Fibroblast of skin of right biceps (primary cell): ENCODE data around the gene LY6G6C.

Source experiments
- DNase-seq: peaks from one replicate; pipeline ENCODE4 v3.0.0-alpha.2; 2013

LY6G6C gene

GRCh38 chr6:31740397-31741223 is 19.1 kb upstream of the LY6G6C start:
- DNase-seq, result no peak

GRCh38 chr6:31739639-31740396 is 18.3 kb upstream of the LY6G6C start, which contains the start of gene MSH5:
Gene MSH5, plus strand, starts transcription at chr6:31740005. Its CDS starts 462 bp downstream, at chr6:31740467.
- peak; percentile 100 for DNase-seq

- DNase-seq, result peak; percentile 86
Observed at GRCh38 chr6:31737991-31738979, 16.7 kb upstream of the LY6G6C start.

GRCh38 chr6:31737315-31737990 is 15.9 kb upstream of the LY6G6C start:
- DNase-seq, result no peak

DNA sequence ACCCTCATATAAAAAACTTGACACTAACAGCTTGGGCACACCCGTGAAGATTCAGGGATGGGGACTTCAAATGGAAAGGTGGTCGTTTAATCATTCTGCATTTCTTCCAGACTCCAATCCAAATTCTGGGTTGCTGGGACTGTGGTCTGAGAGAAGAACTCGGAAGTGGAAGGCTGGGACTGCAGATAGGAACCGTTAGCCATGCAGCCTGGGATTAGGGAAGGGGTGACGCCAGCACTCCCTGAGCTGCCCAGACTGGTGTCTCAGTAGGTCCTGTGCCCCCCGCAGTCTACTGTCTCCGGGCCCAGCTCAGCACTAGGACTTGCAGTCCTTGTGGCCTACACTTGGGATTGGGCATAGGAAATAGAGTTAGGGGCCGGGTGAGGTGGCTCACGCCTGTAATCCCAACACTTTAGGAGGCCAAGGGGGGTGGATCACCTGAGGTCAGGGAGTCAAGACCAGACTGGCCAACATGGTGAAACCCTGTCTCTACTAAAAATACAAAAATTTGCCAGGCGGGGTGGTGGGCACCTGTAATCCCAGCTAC is 15.3 kb upstream of the LY6G6C start:
- DNase-seq, result no peak

DNA sequence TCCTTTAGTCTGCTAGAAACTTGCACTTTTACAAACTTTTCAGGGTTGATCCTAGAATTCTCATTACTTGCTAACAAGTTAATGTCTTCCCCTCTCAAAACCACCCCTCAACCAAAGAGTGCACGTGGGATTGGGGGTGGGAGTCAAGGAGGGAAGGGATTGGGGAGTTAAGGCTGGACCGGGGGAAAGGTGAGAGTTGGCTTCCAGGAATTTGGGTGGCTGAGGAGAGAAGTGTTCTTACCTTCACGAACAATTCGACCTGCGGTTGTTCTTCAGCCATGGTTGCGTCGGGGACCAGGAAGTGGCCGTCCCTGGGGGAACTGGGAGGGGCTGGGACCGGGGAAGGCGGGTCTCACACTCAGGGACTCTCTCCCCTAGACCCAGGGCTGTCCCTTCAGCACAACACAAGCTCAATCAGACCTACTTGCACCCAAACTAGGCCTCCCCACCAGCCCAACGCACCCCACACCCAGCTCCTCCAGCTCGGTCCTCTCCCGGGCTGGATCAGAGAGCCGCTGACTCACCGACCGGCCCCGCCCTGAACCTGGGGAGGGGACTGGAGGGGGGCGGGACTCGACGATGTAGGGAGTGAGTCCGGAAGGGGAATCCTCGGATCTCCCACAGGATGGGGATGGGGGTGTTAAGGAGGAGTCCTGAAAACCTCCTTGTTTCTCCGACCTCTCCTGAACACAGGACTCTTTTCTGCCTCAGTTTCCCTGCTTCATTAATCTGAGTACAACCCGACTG is 14.6 kb upstream of the LY6G6C start, which contains the start of gene CLIC1:
Gene CLIC1 (minus strand): TSS at position 510 of the 747 bp plus-strand sequence. CDS start 230 bp downstream, at position 280.
- peak; percentile 90 for DNase-seq

GRCh38 chr6:31734821-31735406 is 13.4 kb upstream of the LY6G6C start:
- peak; percentile 88 for DNase-seq

- DNase-seq, result no peak
Observed at GRCh38 chr6:31734247-31734820, 12.8 kb upstream of the LY6G6C start.

GRCh38 chr6:31733734-31734133 is 12.2 kb upstream of the LY6G6C start:
- no peak for DNase-seq

DNA sequence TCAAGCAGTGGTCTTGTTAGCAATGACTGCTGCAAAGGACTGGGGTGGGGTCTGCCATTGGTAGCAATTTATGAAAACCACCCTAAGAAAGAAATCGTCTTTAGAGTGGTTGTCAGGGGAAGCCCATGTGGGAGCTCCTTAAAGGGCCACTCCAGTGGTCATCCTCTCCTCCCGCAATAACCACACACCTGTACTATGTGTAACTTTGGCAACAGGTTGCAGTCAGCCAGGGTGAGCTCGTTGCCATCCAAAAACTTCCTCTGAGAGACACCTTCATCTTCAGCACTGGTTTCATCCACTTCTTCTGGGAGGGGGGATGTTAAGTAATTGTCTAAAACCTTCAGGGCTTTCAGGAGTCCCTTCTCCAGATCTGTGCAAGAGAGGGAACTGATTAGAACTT is 10.5 kb upstream of the LY6G6C start:
- DNase-seq, result no peak

DNA sequence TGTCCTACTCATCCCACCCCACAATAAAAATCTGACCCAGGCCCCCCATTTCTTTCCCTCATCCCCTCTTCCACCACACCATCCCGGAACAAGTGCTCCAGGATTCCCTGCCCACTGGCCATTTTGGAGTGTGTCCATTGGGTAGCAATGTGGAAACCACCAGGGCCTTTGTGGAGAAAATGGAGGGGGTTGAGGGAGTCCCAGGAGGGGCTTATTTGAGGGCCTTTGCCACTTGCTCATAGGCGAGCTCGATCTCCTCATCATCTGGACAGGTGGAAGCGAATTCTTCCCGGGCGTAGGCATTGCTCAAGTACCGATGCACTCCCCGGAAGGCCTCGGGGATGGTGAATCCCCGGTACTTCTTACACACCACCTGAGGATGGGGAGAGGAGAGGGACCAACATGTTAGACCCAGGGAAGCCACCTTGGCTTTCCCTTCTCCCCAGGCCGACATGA is 9.1 kb upstream of the LY6G6C start:
- no peak for DNase-seq

DNA sequence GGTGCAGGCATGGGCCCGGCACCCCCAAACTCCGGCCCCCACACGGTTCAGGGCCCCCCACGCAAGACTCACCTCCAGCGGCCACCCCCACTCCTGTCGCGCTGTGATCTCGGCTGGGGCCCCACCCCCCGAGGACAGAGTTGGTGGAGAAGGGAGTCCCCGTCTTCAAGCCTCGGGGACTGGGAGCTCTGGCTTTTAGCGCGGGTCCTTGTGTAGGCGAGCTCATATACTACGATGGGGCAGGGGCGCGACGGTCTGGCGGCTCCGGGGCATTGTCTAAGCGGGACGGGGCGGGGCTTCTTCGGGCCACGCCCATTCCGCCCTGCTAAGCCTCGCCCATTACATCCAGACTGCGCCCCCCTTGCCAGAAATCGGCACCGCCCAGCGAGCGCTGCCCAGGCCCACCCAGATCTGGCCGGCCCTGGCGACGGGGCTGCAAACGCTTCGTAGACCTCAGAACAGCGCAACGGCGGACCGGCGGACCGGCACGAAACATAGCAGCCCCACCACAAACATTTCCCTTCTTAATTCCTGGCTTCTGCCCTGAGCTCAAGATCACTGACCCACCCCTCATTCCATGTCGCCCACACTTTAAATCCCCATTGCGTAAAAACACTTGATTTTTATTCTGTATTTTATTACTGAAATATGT is 8.6 kb upstream of the LY6G6C start:
- peak; percentile 90 for DNase-seq

- peak; percentile 82 for DNase-seq
Observed at GRCh38 chr6:31729515-31729978, 8.0 kb upstream of the LY6G6C start.

DNA sequence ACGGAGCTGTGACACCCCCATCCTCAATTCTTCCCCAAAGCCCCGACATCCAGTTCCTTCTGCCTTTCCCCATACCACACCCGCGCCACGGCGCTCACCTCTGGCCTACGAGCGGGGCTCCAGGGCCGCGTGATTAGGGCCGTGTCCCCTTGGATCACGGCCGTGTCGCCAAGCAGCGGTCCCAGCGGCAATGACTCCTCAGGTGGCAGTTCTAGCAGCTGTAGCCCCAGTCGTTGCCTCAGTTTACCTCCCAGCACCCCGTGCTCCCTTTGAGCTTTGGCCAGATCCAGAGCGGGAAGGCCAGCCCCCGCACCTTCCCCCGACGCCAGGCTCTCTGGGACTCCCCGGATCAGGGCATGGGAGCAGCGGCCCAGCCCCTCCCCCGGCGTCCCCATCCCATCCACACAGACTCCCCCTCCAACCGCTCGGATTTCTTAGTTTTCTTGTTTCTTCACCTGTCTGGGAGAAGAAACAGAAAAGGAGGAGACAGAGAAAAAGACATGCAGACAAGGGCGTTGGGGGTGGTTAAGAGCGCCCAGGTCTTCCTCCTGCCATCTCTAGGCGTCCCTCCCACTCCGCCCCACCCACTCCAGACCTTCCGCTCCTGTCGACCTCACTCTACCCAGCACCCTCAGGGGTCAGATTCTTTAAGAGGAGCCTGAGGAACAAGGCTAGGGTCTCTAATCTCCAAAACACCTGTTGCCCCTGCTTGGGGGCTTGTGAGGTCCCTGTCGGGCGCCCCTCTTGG is 7.4 kb upstream of the LY6G6C start, which contains the start of gene DDAH2:
Gene DDAH2 (minus strand): TSS at position 533 of the 748 bp plus-strand sequence. CDS start 138 bp downstream, at position 395.
- no peak for DNase-seq

DNA sequence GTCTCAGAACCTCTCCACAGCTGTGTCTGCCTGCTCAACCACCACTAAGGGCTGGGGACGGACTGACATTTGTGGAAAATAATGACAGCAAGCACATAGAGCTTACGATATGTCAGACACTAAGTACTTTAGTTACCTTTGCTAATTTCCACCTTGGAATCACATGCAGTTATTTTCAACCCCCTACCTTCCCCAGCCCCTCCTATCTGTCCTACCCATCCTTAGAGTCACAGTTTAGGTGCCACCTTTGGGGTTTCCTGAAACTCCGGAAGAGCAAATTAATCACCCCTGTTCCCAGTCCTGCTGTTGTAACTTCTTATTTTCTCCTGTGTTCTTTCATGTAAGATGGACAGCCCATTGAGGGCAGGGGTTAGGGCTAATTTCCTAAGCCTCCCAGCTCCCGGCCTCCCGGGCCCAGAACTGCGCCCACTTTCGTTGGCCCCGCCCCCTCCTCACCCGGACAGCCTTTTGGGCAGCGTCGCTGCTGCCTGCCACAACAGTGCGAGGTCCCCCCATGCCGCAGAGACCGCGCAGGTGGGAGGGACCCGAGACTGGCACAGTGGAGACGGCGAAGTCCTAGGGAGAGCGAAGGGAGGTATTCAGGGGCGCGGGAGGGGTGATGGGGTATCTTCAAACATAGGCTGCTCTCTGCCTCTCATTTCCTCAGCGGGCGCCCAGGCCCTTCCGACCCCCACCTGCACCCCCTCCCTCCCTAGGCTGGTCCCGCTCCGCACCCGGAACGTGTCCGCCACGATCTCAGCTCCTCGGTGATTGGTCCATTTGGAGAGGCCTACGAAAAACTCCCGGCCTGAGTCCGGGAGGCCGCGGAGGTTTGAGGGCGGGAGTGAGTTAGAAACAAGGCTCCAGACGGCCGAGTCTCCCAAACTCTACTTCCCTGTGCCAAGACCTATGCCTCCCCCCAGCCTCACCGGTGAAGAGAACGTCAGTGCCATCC is 6.4 kb upstream of the LY6G6C start:
- no peak for DNase-seq

- DNase-seq, result no peak
Observed at GRCh38 chr6:31727034-31727716, 5.6 kb upstream of the LY6G6C start.
